K562 (cell line): ENCODE measurements around the gene ATP8B4. TPM values are rescaled to one million over a fixed set of nuclear protein-coding genes. Genes with fewer than 3 reads are reported as not detected.

Experiments
- ATAC-seq: fragments of 200-7000 bp; cut with Tn5 transposase; 3 replicates; pipeline ENCODE4 v1.9.1; 2020; ENCODE audit warnings: moderate library complexity
- BruUV-seq: library from RNA; stranded (reverse); fragments of 400-500 nt; replicated peaks from 2 replicates; lab custom pipeline; 2021; lab: Mats Ljungman, UMichigan
- CTCF ChIA-PET: fragments of 300-600 bp; formaldehyde crosslinking; extraction: SDS; loops from one replicate; lab custom pipeline; 2021; ENCODE audit warnings: low intra/inter-chr PET ratio; lab: Yijun Ruan, JAX
- POLR2A ChIA-PET: fragments of 300-600, 350-650 bp; sonication (Branson Sonifier 250); formaldehyde crosslinking; extraction: SDS; loops from one replicate; lab custom pipeline; 2021; ENCODE audit warnings: antibody characterized with exemption, inconsistent platforms; lab: Yijun Ruan, JAX
- DNase-seq, 4 experiments: peaks; one replicate each; pipeline versions ENCODE4 v3.0.0 to v3.0.0-alpha.2; 2011 to 2018; ENCODE audit warnings: low spot score in 3 of 4, mixed read lengths in 3 of 4; ENCODE audit errors: extremely low read depth in 1 of 4
- FAIRE-seq: peaks from 2 replicates; lab custom pipeline; 2011; peaks lifted over from hg19 to GRCh38; lab: Jason Lieb, UNC
- H2AFZ ChIP-seq: 2 replicates; pipeline ENCODE4 v1.6.0; 2011; ENCODE audit warnings: low read depth, low read length, control low read depth, inconsistent platforms
- H3K27ac ChIP-seq: fragments of 200-600 bp; 3 replicates; pipeline ENCODE4 v1.8.0; 2011; ENCODE audit warnings: low read depth, mild to moderate bottlenecking, control low read depth, inconsistent platforms, low read length, moderate library complexity, mixed read lengths; ENCODE audit errors: extremely low read depth
- H3K27me3 ChIP-seq, 2 experiments: fragments of 300-600 bp in 1 of 2; 2 replicates in 1 of 2; 3 replicates in 1 of 2; pipeline versions ENCODE4 v1.6.0 to v1.8.0; 2011; ENCODE audit warnings: inconsistent platforms in 2 of 2, low read length in 2 of 2, mild to moderate bottlenecking in 1 of 2, mixed read lengths in 1 of 2, moderate library complexity in 1 of 2; ENCODE audit not compliant: control insufficient read depth in 2 of 2, insufficient read depth in 2 of 2
- H3K36me3 ChIP-seq: fragments of 300-600 bp; 3 replicates; pipeline ENCODE4 v1.8.0; 2011; ENCODE audit warnings: mild to moderate bottlenecking, low read length, inconsistent platforms; ENCODE audit not compliant: control insufficient read depth, insufficient read depth
- H3K4me1 ChIP-seq, 2 experiments: fragments of 200-600 bp in 1 of 2; replicated peaks in 1 of 2; 2 replicates in 1 of 2; 3 replicates in 1 of 2; pipeline versions ENCODE4 v1.5.1 to v1.8.0; 2011; ENCODE audit warnings: inconsistent platforms in 2 of 2, low read length in 2 of 2, mild to moderate bottlenecking in 1 of 2, mixed read lengths in 1 of 2, moderate library complexity in 1 of 2; ENCODE audit not compliant: control insufficient read depth in 2 of 2, insufficient read depth in 2 of 2
- H3K4me2 ChIP-seq: 2 replicates; pipeline ENCODE4 v1.6.1; 2011; ENCODE audit warnings: low read length, control low read depth, inconsistent platforms, mixed read lengths; ENCODE audit not compliant: insufficient read depth
- H3K4me3 ChIP-seq: fragments of 200-600 bp; sonication (generic), shearing (Covaris generic); 2 replicates; pipeline ENCODE4 v1.5.1; 2016; ENCODE audit warnings: control low read depth, inconsistent platforms
- H3K79me2 ChIP-seq: fragments of 200-600 bp; 3 replicates; pipeline ENCODE4 v1.8.0; 2011; ENCODE audit warnings: low read length, inconsistent platforms; ENCODE audit not compliant: control insufficient read depth, insufficient read depth
- H3K9ac ChIP-seq, 2 experiments: 2 replicates each; pipeline versions ENCODE4 v1.6.0 to v1.6.1; 2011; ENCODE audit warnings: low read depth in 2 of 2, low read length in 2 of 2, control low read depth in 1 of 2, inconsistent platforms in 1 of 2, mild to moderate bottlenecking in 1 of 2, mixed read lengths in 1 of 2; ENCODE audit not compliant: insufficient read depth in 1 of 2
- H3K9me1 ChIP-seq: one replicate; pipeline ENCODE4 v1.6.0; 2011; ENCODE audit warnings: inconsistent platforms, mild to moderate bottlenecking, low read length, moderate library complexity; ENCODE audit not compliant: control insufficient read depth, insufficient read depth
- H3K9me3 ChIP-seq: replicated peaks from 2 replicates; pipeline ENCODE4 v1.5.1; 2011; ENCODE audit warnings: low read depth, low read length, inconsistent platforms; ENCODE audit not compliant: control insufficient read depth, insufficient read depth
- H4K20me1 ChIP-seq: replicated peaks from 2 replicates; pipeline ENCODE4 v1.6.1; 2011; ENCODE audit warnings: low read length, inconsistent platforms, mixed read lengths; ENCODE audit not compliant: control insufficient read depth, insufficient read depth
- GATA2 ChIP-seq: sonication (generic); formaldehyde crosslinking; IDR thresholded peaks from 2 replicates; pipeline ENCODE4 v1.4.0; 2020; ENCODE audit warnings: mild to moderate bottlenecking, missing genetic modification reagents
- MTA2 ChIP-seq: fragments of 450-650 bp; IDR thresholded peaks from 2 replicates; pipeline ENCODE4 v1.6.1; 2016; ENCODE audit warnings: low read depth
- NCOR1 ChIP-seq: fragments of 450-650 bp; IDR thresholded peaks from 2 replicates; pipeline ENCODE4 v1.6.1; 2016; ENCODE audit warnings: mild to moderate bottlenecking, moderate library complexity
- NEUROD1 ChIP-seq: fragments of 150-350 bp; IDR thresholded peaks from 2 replicates; pipeline ENCODE4 v1.6.1; 2014; ENCODE audit warnings: borderline replicate concordance, low read length, low read depth; ENCODE audit not compliant: partially characterized antibody
- NFATC3 ChIP-seq: fragments of 450-650 bp; IDR thresholded peaks from 2 replicates; pipeline ENCODE4 v1.6.1; 2017; ENCODE audit warnings: mild to moderate bottlenecking
- RBM25 ChIP-seq: fragments of 200-400 bp; formaldehyde crosslinking; IDR thresholded peaks from 2 replicates; pipeline ENCODE4 v1.6.1; 2018; ENCODE audit warnings: low read length, low read depth, moderate library complexity; ENCODE audit not compliant: severe bottlenecking
- SMARCE1 ChIP-seq: fragments of 450-650 bp; IDR thresholded peaks from 2 replicates; pipeline ENCODE4 v1.7.1; 2016; ENCODE audit warnings: mild to moderate bottlenecking
- TEAD1 ChIP-seq, 2 experiments: fragments of 450-650 bp in 1 of 2; sonication (generic) in 1 of 2; formaldehyde crosslinking; IDR thresholded peaks; 2 replicates each; pipeline versions ENCODE4 v1.4.0 to v1.8.0; 2020 to 2022; ENCODE audit warnings: mild to moderate bottlenecking in 2 of 2, missing genetic modification reagents in 1 of 2
- U2AF2 ChIP-seq: fragments of 200-400 bp; formaldehyde crosslinking; optimal IDR thresholded peaks from 2 replicates; pipeline ENCODE3; 2017; ENCODE audit warnings: low read depth, mild to moderate bottlenecking, low read length
- ZBTB1 ChIP-seq: sonication (generic); formaldehyde crosslinking; IDR thresholded peaks from 2 replicates; pipeline ENCODE4 v1.8.1; 2023; ENCODE audit warnings: missing genetic modification reagents, low read depth, mild to moderate bottlenecking, borderline replicate concordance
- ZBTB17 ChIP-seq: fragments of 450-650 bp; formaldehyde crosslinking; IDR thresholded peaks from 2 replicates; pipeline ENCODE4 v1.4.0; 2020; ENCODE audit warnings: mild to moderate bottlenecking
- ZNF639 ChIP-seq, 2 experiments: fragments of 200-800 bp in 1 of 2; sonication (Bioruptor generic) in 1 of 2; sonication (generic) in 1 of 2; formaldehyde crosslinking in 1 of 2; IDR thresholded peaks in 1 of 2; conservative IDR thresholded peaks in 1 of 2; 2 replicates each; pipeline versions ENCODE4 v1.5.0 to v1.6.1; 2016 to 2020; ENCODE audit warnings: missing compliant biosample characterization in 1 of 2, missing genetic modification characterization in 1 of 2, missing genetic modification reagents in 1 of 2
- WGBS: fragments of 100-300 bp; shearing (Covaris generic); methylation state at CpG from one replicate; pipeline ENCODE4 v1.1.6; 2016; ENCODE audit warnings: low coverage, mixed read lengths; ENCODE audit not compliant: insufficient coverage; ENCODE audit errors: missing lambda C conversion rate; 5-methylcytosine and 5-hydroxymethylcytosine counted together
- in situ Hi-C: fragments of 300-500 bp; cut with MboI; formaldehyde crosslinking; loops from 4 replicates; pipeline ENCODE4 v1.15.0; 2018; ENCODE audit warnings: inconsistent platforms, mixed read lengths
- intact Hi-C: fragments of 100-400 bp; cut with micrococcal nuclease; formaldehyde crosslinking; loops from 2 replicates; pipeline ENCODE4 v1.14.2; 2022
- polyA plus RNA-seq, 8 experiments: library from polyadenylated mRNA; depleted of rRNA in 4 of 8; stranded (reverse) in 5 of 8; unstranded in 3 of 8; fragments of >200 nt; fragmentation: Nextera tagmentation in 2 of 8; fragmentation: Illumina TruSeq in 1 of 8; extraction: Ambion mirVana in 2 of 8; extraction: Trizol in 1 of 8; gene quantifications; 2 replicates each; pipeline versions ENCODE4 v1.2.1 to v1.2.3, GENCODE V29; 2011 to 2014; ENCODE audit warnings: inconsistent platforms in 1 of 8, missing spikeins in 1 of 8
- total RNA-seq, 7 experiments: library from RNA; depleted of rRNA in 6 of 7; stranded (reverse); fragments of >200 nt in 6 of 7; fragmentation: Illumina TruSeq in 2 of 7; extraction: Trizol in 2 of 7; gene quantifications; 2 replicates each; pipeline versions ENCODE4 v1.2.1 to v1.2.3, GENCODE V29; 2011 to 2021; ENCODE audit warnings: low replicate concordance in 1 of 7

ATP8B4 gene
- total and polyA plus RNA-seq, 9 of the 15 experiments (the other 6 are each of a cell fraction or from before 2014, with no cell fraction given) = 0.14 to 2.5 (median 0.44) TPM

DNA sequence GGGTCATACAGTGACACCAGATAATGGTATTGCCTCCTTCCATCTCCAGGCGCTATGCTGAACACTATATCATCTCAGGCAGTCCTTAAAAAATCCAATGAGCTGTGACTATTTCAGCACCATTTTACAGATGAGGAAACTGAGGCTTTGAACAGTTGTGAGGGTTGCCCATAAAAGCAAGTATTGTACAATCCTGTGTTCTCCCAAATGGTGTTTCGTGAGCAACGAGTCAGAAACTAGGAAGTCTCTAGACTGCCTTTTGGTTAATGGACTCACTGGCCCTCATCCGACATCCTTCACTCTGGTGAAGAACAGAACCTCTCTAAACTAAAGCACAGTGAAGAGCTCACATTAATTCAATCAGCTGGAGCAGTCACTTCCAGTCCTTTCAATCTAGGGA lies 61.8 kb downstream of the ATP8B4 start:
- WGBS = 19% methylated on average over 4 of the region's 4 CpGs
- in situ Hi-C loops (no loop called here), intact Hi-C loops (loop anchor here (5.0 kb wide), 1 partner anchor 90 kb away; no protein-coding TSS in a partner anchor)
- H3K9me3 ChIP-seq = no peaks in the 10 kb centered on the region
- FAIRE-seq (no peak), ATAC-seq (no peak), DNase-seq (no peak)
- peak; percentile 47 for TF ChIP-seq RBM25
- TF ChIP-seq ZBTB1 = no peak
- no TSS peak for BruUV-seq
- no peak overlapping the region for H3K4me2 ChIP-seq
- CTCF ChIA-PET = no interaction called here
- no peaks in the 10 kb centered on the region for H4K20me1 ChIP-seq
- H3K9me1 ChIP-seq = no peaks in the 10 kb centered on the region
- H3K4me3 ChIP-seq = no peak overlapping the region
- no peaks in the 10 kb centered on the region for H3K79me2 ChIP-seq
- H3K27ac ChIP-seq = no peak overlapping the region
- H3K36me3 ChIP-seq = no peaks in the 10 kb centered on the region
- H3K9ac ChIP-seq = no peak overlapping the region
- H3K27me3 ChIP-seq = no peaks in the 10 kb centered on the region
- no peak overlapping the region for H2AFZ ChIP-seq
- peaks cover 0 to 11% of the 10 kb centered on the region in 2 experiments; a peak in 3 of 5 replicates for H3K4me1 ChIP-seq
- POLR2A ChIA-PET = interaction anchor here (0.5 kb wide), 1 partner anchor 315 kb away, joined by 3 read pairs; no protein-coding TSS in a partner anchor

DNA sequence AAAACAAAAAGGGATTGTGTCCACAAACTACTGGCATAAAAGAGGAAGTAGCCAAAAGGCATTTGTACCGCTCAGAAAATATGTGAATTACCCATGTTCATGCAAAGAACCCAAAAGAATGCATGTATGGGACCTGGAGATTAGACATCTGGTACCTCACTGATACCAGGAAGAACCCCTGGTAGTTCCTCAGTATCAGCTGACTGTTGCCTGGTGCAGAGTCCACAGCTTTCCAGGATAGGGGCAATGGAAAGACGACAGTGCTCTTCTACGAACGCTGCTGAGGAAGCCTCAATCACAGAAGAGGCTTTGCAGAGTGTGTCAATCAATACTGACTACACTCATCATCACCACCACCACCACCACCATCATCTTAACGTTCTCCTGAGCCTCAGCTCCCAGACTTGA lies 63.3 kb downstream of the ATP8B4 start:
- ATAC-seq (0 out of 3 replicates have a peak, but pooled peaks have one; percentile 28), FAIRE-seq (peak; percentile 11), DNase-seq (peak in 1 of 4 experiments; percentile 21)
- H3K9ac ChIP-seq = no peak overlapping the region
- POLR2A ChIA-PET = no interaction called here
- no peaks in the 10 kb centered on the region for H4K20me1 ChIP-seq
- intact Hi-C loops (loop anchor here (5.0 kb wide), 1 partner anchor 92 kb away; no protein-coding TSS in a partner anchor), in situ Hi-C loops (no loop called here)
- no peak overlapping the region for H2AFZ ChIP-seq
- BruUV-seq = no TSS peak
- no peak overlapping the region for H3K4me3 ChIP-seq
- no peaks in the 10 kb centered on the region for H3K9me3 ChIP-seq
- H3K27ac ChIP-seq = no peak overlapping the region
- no peaks in the 10 kb centered on the region for H3K27me3 ChIP-seq
- 1% methylated on average over 5 of the region's 5 CpGs for WGBS
- H3K79me2 ChIP-seq = no peaks in the 10 kb centered on the region
- H3K4me2 ChIP-seq = no peak overlapping the region
- no peaks in the 10 kb centered on the region for H3K36me3 ChIP-seq
- no peaks in the 10 kb centered on the region for H3K9me1 ChIP-seq
- CTCF ChIA-PET = interaction anchor here (0.6 kb wide), 1 partner anchor 79 kb away, joined by 3 read pairs; no protein-coding TSS in a partner anchor
- peaks cover 0 to 11% of the 10 kb centered on the region in 2 experiments; a peak in 3 of 5 replicates for H3K4me1 ChIP-seq
- peak in 1 of 2 experiments; percentile 77; a peak in 2 of 4 replicates for TF ChIP-seq TEAD1 (CRISPR knock-in tag; IDR thresholded peaks at IDR 0.05)
- peak; percentile 73 for TF ChIP-seq MTA2
- peak; percentile 71; the same call in 1 of the 2 replicates for TF ChIP-seq SMARCE1
- no peak for TF ChIP-seq NFATC3
- peak; percentile 45; the same call in 1 of the 2 replicates for TF ChIP-seq NCOR1
- TF ChIP-seq NEUROD1 = no peak
- TF ChIP-seq U2AF2 = no peak
- 0 out of 4 replicates have a peak, but pooled peaks of 1 of the 2 experiments have one; percentile 28 for TF ChIP-seq ZNF639 (CRISPR knock-in tag; conservative IDR thresholded peaks at IDR 0.05 in 1 of 2, IDR thresholded peaks at IDR 0.05 in 1 of 2)
- peak; percentile 18; the same call in 1 of the 2 replicates for TF ChIP-seq GATA2 (CRISPR knock-in tag)
- 0 out of 2 replicates have a peak, but pooled peaks have one; percentile 42 for TF ChIP-seq ZBTB17 (CRISPR knock-in tag)
